Measurements from ENCODE around the gene SSBP3.
"Not testable (repeated sequence)": the region's sequence is repeated elsewhere in the genome, so short reads cannot be mapped to it uniquely, and the experiment has no call there.

SSBP3 gene

DNA sequence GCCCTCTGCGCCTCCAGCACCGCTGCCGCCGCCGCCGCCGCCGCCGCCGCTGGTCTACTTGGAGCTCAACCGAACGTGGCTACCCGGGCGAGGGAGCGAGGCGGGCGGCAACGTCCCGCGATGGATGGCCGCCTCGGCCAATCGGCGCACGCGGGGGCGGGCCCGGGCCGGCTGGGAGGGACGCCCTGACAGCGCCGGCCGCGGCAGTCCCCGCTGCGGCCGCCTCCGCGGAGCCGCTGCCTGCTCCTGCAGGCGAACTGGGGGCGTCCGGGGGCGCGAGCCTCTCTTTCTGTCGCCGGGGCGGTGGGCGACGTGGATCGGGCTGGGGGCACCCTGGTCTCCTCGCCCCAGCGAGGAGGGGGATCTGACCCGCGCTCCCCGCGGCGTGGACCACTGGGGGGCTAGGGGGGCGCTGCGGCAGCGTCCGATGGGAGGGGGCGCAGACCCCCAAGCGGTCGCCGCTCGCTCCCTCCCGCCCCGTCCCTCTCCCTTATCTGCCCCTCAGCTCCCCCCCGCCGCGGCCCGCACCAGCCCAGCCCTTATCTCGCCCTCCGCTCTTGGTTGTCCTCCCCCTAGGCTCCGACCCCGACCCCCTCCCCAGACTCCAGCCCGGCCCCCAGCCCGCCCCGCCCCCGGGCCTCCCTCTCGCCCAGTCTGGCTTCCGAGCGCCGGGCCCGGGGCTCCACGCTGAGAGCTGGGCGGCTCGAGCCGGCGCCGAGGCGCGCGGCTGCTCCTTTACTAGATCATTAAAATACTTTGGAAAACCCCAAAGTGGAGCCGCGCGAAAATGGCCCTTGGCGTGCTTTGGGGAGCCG, at the start of gene SSBP3:
Gene SSBP3, minus strand, starts transcription at position 56 of the 815 bp plus-strand sequence.
- peak; percentile 89 for DNase-seq

GRCh38 chr1:54453509-54453908, 47.3 kb upstream of the SSBP3 start:
- no peak for DNase-seq

DNA sequence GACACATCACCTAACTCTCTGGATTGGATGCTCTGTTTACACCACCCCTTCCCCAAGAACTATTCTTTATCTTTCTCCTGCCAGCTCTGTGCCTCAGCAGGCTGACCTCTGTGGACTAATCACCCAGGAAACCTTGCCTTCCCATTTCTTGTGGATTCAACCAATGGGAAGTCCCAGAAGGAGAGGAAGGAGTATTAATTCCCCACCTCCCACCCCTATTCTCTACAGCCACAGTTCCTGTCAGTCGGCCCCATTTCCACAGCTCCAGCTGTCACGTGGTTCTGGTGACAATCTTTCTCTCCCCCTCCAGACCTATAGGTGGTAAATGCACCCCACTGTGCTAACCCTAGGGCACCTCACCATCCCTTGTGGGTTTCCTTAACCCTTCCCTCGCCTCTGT, 46.8 kb upstream of the SSBP3 start:
- DNase-seq: no peak

- DNase-seq: not testable (repeated sequence)
Measured at GRCh38 chr1:54449431-54449830, 43.2 kb upstream of the SSBP3 start.

DNA sequence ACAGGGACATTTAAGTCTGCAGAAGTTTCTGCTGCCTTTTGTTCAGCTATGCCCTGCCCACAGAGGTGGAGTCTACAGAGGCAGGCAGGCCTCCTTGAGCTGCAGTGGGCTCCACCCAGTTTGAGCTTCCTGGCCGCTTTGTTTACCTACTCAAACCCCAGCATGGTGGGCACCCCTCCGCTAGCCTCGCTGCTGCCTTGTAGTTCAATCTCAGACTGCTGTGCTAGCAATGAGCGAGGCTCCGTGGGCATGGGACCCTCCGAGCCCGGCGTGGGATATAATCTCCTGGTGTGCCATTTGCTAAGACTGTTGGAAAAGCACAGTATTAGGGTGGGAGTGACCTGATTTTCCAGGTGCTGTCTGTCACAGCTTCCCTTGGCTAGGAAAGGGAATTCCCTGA, 42.6 kb upstream of the SSBP3 start:
- DNase-seq: not testable (repeated sequence)

DNA sequence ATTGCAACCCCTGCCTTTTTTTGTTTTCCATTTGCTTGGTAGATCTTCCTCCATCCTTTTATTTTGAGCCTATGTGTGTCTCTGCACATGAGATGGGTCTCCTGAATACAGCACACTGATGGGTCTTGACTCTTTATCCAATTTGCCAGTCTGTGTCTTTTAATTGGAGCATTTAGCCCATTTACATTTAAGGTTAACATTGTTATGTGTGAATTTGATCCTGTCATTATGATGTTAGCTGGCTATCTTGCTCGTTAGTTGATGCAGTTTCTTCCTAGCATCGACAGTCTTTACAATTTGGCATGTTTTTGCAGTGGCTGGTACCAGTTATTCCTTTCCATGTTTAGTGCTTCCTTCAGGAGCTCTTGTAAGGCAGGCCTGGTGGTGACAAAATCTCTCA, 40.9 kb upstream of the SSBP3 start:
- not testable (repeated sequence) for DNase-seq

GRCh38 chr1:54442185-54442584, 36.0 kb upstream of the SSBP3 start:
- DNase-seq: no peak

DNA sequence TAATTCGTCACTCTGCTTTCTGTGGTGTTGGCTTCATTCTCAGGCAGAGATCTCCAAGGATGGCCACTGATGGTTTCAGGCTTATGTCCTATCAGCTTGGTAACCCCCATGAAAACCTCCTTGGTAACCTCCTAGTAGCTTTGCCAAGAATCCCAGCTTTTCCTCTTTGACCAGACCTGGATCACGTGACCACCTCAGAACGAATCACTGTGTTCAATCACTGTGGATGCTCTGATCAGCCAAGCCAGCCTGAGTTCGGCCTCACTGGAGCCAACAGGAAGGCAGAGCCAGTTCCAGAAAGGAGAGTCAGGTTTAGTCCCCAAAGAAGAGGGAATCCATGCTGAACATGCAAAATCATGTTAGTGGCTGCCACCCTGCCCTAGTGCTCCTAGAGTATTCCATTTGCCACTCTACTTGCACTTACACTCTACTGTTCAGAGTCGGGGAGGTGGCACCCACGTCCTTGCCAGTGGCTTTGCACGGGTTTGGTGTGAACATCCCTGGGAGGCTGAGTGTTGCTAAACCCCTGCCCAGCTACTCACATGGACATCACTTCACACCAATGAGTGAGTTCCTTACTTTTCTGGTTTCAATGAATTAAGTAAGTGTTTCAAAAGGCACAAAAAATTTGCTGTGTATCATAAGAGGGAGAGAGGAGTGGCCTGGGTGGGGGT, 33.5 kb upstream of the SSBP3 start:
- DNase-seq: no peak

DNA sequence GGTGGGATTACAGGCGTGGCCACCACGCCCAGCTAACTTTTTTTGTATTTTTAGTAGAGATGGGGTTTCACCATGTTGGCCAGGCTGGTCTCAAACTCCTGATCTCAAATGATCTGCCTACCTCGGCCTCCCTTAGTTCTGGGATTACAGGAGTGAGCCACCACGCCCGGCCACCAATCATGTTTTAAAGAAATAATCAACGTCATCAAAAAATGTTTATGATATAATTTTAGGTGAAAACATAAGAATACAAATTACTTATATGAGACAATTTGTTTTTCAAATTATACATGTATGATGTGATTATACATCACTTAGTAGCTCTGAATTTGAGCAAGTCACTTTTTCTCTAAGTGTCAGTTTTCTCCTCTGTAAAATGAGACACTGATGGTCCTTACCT, 31.6 kb upstream of the SSBP3 start:
- DNase-seq: no peak

DNA sequence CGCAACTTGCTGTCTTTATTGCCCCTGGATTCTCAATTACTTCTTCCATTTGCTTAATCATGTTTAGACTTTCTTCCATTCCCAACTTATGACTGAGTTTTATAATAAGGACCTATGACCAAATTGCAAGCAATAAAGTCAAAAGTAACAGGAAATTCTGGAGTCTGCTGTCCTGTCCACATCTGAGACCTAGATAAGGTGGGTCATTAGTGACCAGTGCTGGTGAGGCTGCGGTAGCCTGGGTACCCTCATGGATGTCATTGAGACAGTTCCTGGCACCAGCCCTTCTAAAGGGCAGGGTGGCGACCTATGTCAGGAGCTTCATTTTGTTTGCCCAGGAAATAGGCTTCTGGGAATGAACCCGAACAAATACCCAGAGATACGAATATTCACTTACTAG, 30.6 kb upstream of the SSBP3 start:
- DNase-seq: no peak

- DNase-seq: no peak
Measured at GRCh38 chr1:54429838-54430237, 23.6 kb upstream of the SSBP3 start.

GRCh38 chr1:54428837-54429518, 22.8 kb upstream of the SSBP3 start:
- DNase-seq: no peak

- DNase-seq: no peak
Measured at GRCh38 chr1:54425152-54425584, 19.0 kb upstream of the SSBP3 start.

- DNase-seq: no peak
Measured at GRCh38 chr1:54424398-54424797, 18.2 kb upstream of the SSBP3 start.

- no peak for DNase-seq
Measured at GRCh38 chr1:54421101-54421504, 14.9 kb upstream of the SSBP3 start.

GRCh38 chr1:54418598-54418997, 12.4 kb upstream of the SSBP3 start:
- DNase-seq: not testable (repeated sequence)

- no peak for DNase-seq
Measured at GRCh38 chr1:54417123-54417522, 10.9 kb upstream of the SSBP3 start.

DNA sequence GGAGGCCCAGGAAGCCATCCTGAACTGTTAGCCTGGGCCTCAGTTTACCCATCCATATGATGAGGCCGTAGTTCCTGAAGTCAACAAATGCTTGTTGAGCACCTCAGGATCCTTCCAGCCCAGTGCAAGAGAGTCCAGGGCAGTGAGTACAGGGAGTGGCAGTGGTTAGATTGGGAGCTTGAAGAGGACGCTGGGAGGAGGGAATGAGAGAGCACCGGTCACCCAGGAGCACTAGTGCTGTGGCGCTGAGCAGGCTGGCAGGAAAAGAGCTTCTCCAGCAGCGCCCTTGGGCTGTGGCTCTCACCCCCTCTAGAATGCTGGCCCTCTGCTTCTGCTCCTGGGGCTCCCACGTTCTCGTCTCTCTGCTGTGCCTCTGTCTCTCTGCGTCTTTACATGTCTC, 10.2 kb upstream of the SSBP3 start:
- no peak for DNase-seq

DNA sequence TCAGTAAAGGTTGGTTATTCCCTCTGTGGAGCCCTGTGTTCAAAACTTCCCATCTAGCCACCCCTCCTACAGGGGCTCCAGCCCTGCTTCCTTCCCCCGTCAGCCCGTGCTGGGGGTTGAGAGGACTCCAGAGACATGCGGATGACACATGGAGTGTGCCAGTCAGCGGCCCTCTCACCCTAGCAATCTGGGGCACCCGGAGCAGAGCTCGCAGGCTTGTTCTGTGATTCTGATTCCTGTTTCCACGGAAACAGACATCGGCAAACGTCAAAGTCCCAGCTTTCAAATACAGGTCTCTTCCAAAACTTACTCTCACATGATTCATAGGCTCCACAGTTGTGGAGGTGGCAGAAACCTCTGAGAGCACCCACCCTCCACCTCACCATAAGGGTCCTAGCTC, 9.8 kb upstream of the SSBP3 start:
- DNase-seq: no peak

GRCh38 chr1:54415533-54415932, 9.3 kb upstream of the SSBP3 start:
- no peak for DNase-seq

GRCh38 chr1:54413732-54414131, 7.5 kb upstream of the SSBP3 start:
- no peak for DNase-seq

DNA sequence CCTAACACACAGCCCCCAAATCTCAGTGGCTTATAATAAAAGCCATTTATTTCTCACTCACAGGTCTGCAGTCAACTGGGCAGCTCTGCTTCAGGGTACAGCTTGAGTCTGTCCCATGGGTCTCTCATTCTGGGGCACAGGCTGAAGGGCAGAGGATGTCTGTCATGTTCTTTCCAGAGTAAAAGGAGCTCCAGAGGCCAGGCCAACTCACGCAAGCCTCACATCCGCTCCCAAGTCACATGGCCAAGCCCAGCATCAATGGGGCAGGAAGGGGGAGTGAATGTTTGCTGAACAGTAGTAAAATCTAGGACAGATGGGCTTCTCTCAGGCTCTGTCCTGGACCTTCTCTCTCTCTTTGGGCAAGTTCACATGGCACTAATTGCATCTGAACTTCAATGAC, 7.1 kb upstream of the SSBP3 start:
- DNase-seq: no peak

- DNase-seq: no peak
Measured at GRCh38 chr1:54410359-54410758, 4.2 kb upstream of the SSBP3 start.
